Measurements from ENCODE around the gene NIT1. TPM values are rescaled to one million over a fixed set of nuclear protein-coding genes. Genes with fewer than 3 reads are reported as not detected.

The NIT1 gene
- total and polyA plus RNA-seq, 9 of the 15 experiments (the other 6 are each of a cell fraction or from before 2014, with no cell fraction given) = 18.4 to 76.0 (median 33.7) TPM

DNA sequence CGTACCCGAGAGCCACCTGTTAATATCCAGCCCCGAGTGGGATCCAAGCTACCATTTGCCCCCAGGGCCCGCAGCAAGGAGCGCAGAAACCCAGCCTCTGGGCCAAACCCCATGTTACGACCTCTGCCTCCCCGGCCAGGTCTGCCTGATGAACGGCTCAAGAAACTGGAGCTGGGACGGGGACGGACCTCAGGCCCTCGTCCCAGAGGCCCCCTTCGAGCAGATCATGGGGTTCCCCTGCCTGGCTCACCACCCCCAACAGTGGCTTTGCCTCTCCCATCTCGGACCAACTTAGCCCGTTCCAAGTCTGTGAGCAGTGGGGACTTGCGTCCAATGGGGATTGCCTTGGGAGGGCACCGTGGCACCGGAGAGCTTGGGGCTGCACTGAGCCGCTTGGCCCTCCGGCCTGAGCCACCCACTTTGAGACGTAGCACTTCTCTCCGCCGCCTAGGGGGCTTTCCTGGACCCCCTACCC lies 42.8 kb downstream of the NIT1 start (continued):
- TF ChIP-seq, protein P1, sequence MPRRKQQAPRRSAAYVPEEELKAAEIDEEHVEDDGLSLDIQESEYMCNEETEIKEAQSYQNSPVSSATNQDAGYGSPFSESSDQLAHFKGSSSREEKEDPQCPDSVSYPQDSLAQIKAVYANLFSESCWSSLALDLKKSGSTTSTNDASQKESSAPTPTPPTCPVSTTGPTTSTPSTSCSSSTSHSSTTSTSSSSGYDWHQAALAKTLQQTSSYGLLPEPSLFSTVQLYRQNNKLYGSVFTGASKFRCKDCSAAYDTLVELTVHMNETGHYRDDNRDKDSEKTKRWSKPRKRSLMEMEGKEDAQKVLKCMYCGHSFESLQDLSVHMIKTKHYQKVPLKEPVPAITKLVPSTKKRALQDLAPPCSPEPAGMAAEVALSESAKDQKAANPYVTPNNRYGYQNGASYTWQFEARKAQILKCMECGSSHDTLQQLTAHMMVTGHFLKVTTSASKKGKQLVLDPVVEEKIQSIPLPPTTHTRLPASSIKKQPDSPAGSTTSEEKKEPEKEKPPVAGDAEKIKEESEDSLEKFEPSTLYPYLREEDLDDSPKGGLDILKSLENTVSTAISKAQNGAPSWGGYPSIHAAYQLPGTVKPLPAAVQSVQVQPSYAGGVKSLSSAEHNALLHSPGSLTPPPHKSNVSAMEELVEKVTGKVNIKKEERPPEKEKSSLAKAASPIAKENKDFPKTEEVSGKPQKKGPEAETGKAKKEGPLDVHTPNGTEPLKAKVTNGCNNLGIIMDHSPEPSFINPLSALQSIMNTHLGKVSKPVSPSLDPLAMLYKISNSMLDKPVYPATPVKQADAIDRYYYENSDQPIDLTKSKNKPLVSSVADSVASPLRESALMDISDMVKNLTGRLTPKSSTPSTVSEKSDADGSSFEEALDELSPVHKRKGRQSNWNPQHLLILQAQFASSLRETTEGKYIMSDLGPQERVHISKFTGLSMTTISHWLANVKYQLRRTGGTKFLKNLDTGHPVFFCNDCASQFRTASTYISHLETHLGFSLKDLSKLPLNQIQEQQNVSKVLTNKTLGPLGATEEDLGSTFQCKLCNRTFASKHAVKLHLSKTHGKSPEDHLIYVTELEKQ (CRISPR knock-in tag; IDR thresholded peaks at IDR 0.05) = no peak
- TF ChIP-seq, protein P2, sequence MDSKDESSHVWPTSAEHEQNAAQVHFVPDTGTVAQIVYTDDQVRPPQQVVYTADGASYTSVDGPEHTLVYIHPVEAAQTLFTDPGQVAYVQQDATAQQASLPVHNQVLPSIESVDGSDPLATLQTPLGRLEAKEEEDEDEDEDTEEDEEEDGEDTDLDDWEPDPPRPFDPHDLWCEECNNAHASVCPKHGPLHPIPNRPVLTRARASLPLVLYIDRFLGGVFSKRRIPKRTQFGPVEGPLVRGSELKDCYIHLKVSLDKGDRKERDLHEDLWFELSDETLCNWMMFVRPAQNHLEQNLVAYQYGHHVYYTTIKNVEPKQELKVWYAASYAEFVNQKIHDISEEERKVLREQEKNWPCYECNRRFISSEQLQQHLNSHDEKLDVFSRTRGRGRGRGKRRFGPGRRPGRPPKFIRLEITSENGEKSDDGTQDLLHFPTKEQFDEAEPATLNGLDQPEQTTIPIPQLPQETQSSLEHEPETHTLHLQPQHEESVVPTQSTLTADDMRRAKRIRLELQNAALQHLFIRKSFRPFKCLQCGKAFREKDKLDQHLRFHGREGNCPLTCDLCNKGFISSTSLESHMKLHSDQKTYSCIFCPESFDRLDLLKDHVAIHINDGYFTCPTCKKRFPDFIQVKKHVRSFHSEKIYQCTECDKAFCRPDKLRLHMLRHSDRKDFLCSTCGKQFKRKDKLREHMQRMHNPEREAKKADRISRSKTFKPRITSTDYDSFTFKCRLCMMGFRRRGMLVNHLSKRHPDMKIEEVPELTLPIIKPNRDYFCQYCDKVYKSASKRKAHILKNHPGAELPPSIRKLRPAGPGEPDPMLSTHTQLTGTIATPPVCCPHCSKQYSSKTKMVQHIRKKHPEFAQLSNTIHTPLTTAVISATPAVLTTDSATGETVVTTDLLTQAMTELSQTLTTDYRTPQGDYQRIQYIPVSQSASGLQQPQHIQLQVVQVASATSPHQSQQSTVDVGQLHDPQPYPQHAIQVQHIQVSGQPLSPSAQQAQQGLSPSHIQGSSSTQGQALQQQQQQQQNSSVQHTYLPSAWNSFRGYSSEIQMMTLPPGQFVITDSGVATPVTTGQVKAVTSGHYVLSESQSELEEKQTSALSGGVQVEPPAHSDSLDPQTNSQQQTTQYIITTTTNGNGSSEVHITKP (IDR thresholded peaks at IDR 0.05; ENCODE audit: partially characterized antibody) = peak; percentile 98
- TF ChIP-seq RBFOX2 (IDR thresholded peaks at IDR 0.05; ENCODE audit: low read depth, low read length) (peak; percentile 48; the same call in 1 of the 2 replicates), STAG1 (CRISPR knock-in tag; IDR thresholded peaks at IDR 0.05; ENCODE audit: borderline replicate concordance) (0 out of 2 replicates have a peak, but pooled peaks have one; percentile 12), FOXK2 (conservative IDR thresholded peaks at IDR 0.05 in 1 of 2, IDR thresholded peaks at IDR 0.05 in 1 of 2; ENCODE audit: low read depth in 2 of 2) (peak in 1 of 2 experiments; percentile 53; a peak in 2 of 4 replicates)
- TF ChIP-seq, protein P3, sequence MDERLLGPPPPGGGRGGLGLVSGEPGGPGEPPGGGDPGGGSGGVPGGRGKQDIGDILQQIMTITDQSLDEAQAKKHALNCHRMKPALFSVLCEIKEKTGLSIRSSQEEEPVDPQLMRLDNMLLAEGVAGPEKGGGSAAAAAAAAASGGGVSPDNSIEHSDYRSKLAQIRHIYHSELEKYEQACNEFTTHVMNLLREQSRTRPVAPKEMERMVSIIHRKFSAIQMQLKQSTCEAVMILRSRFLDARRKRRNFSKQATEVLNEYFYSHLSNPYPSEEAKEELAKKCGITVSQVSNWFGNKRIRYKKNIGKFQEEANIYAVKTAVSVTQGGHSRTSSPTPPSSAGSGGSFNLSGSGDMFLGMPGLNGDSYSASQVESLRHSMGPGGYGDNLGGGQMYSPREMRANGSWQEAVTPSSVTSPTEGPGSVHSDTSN (CRISPR knock-in tag; IDR thresholded peaks at IDR 0.05; ENCODE audit: low read depth) = no peak
- TF ChIP-seq, protein P3 (tag; conservative IDR thresholded peaks at IDR 0.05; ENCODE audit: low read depth) = no peak
- TF ChIP-seq, protein P4, sequence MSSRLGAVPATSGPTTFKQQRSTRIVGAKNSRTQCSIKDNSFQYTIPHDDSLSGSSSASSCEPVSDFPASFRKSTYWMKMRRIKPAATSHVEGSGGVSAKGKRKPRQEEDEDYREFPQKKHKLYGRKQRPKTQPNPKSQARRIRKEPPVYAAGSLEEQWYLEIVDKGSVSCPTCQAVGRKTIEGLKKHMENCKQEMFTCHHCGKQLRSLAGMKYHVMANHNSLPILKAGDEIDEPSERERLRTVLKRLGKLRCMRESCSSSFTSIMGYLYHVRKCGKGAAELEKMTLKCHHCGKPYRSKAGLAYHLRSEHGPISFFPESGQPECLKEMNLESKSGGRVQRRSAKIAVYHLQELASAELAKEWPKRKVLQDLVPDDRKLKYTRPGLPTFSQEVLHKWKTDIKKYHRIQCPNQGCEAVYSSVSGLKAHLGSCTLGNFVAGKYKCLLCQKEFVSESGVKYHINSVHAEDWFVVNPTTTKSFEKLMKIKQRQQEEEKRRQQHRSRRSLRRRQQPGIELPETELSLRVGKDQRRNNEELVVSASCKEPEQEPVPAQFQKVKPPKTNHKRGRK (tag; IDR thresholded peaks at IDR 0.05) = no peak
- TF ChIP-seq, protein P5, sequence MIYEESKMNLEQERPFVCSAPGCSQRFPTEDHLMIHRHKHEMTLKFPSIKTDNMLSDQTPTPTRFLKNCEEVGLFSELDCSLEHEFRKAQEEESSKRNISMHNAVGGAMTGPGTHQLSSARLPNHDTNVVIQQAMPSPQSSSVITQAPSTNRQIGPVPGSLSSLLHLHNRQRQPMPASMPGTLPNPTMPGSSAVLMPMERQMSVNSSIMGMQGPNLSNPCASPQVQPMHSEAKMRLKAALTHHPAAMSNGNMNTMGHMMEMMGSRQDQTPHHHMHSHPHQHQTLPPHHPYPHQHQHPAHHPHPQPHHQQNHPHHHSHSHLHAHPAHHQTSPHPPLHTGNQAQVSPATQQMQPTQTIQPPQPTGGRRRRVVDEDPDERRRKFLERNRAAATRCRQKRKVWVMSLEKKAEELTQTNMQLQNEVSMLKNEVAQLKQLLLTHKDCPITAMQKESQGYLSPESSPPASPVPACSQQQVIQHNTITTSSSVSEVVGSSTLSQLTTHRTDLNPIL (CRISPR knock-in tag; IDR thresholded peaks at IDR 0.05) = no peak
- TF ChIP-seq, protein P6, sequence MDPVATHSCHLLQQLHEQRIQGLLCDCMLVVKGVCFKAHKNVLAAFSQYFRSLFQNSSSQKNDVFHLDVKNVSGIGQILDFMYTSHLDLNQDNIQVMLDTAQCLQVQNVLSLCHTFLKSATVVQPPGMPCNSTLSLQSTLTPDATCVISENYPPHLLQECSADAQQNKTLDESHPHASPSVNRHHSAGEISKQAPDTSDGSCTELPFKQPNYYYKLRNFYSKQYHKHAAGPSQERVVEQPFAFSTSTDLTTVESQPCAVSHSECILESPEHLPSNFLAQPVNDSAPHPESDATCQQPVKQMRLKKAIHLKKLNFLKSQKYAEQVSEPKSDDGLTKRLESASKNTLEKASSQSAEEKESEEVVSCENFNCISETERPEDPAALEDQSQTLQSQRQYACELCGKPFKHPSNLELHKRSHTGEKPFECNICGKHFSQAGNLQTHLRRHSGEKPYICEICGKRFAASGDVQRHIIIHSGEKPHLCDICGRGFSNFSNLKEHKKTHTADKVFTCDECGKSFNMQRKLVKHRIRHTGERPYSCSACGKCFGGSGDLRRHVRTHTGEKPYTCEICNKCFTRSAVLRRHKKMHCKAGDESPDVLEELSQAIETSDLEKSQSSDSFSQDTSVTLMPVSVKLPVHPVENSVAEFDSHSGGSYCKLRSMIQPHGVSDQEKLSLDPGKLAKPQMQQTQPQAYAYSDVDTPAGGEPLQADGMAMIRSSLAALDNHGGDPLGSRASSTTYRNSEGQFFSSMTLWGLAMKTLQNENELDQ (CRISPR knock-in tag; IDR thresholded peaks at IDR 0.05; ENCODE audit: borderline replicate concordance) = no peak

Measured in K562 (cell line).